Cardiac muscle cell (in vitro differentiated cells and primary cell): ENCODE results near the gene HEPACAM2. TPM values are rescaled to one million over a fixed set of nuclear protein-coding genes. Genes with fewer than 3 reads are reported as not detected.

Experiments used
- DNase-seq, 2 donors: peaks; one replicate each; pipeline versions ENCODE4 v3.0.0 to v3.0.0-alpha.2; 2010 to 2017; ENCODE audit warnings: low read depth in 1 of 2, low spot score in 1 of 2
- H3K27ac ChIP-seq: fragments of 200-600 bp; sonication (generic); 2 replicates; pipeline ENCODE4 v1.5.1; 2016
- H3K27me3 ChIP-seq: fragments of 200-600 bp; sonication (generic); 2 replicates; pipeline ENCODE4 v1.6.0; 2016; ENCODE audit warnings: control low read depth
- H3K36me3 ChIP-seq: fragments of 200-600 bp; sonication (generic); 2 replicates; pipeline ENCODE4 v1.5.1; 2016; ENCODE audit warnings: control low read depth
- H3K4me1 ChIP-seq: fragments of 200-600 bp; sonication (generic); 2 replicates; pipeline ENCODE4 v1.8.1; 2017; ENCODE audit warnings: low read depth, mild to moderate bottlenecking, mixed run types
- H3K4me3 ChIP-seq: fragments of 200-600 bp; sonication (generic); 2 replicates; pipeline ENCODE4 v1.5.1; 2016; ENCODE audit warnings: mild to moderate bottlenecking
- H3K9me3 ChIP-seq: fragments of 200-600 bp; sonication (generic); 2 replicates; pipeline ENCODE4 v1.5.1; 2017; ENCODE audit warnings: low read depth, mild to moderate bottlenecking, control low read depth
- polyA plus RNA-seq: library from polyadenylated mRNA; unstranded; fragments of >200 nt; fragmentation: Nextera tagmentation; extraction: Ambion mirVana; gene quantifications from 2 replicates; pipeline ENCODE4 v1.2.1, GENCODE V29; 2016
- total RNA-seq: library from RNA; depleted of rRNA; stranded (reverse); fragments of >200 nt; gene quantifications from 2 replicates; pipeline ENCODE4 v1.2.3, GENCODE V29; 2016
- TF ChIP-seq, protein P1 (sequence below): IDR thresholded peaks from 2 replicates; pipeline ENCODE4 v1.5.1; 2012; ENCODE audit warnings: low read depth, mild to moderate bottlenecking, low read length

The HEPACAM2 gene
- total and polyA plus RNA-seq, 2 experiments from 2014 or later, result not detected

DNA sequence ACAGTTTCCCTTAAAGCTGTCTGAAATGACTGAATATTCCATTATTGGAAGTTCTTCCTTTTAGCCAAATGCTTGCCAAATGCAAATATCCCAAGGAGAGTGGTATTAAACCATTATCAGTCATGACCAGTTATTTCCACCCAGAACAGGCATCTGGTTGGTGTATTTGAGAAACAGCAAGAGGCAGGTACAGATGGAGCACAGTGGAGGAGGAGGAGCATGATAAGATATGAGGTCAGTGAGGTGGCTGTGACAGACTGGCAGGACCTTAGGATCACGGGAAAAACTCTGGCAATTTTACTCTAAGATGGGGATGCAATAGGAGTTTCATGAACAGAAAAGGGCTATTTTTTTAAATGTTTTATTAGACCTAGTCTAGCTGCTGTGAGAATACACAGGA is 6.4 kb downstream of the HEPACAM2 start:
- Histone ChIP-seq H3K36me3 (no peaks in the 10 kb centered on the region), H3K27ac (no peak overlapping the region), H3K4me1 (no peaks in the 10 kb centered on the region), H3K9me3 (no peaks in the 10 kb centered on the region), H3K4me3 (no peak overlapping the region), H3K27me3 (peaks cover 30% of the 10 kb centered on the region)
- TF ChIP-seq, protein P1, sequence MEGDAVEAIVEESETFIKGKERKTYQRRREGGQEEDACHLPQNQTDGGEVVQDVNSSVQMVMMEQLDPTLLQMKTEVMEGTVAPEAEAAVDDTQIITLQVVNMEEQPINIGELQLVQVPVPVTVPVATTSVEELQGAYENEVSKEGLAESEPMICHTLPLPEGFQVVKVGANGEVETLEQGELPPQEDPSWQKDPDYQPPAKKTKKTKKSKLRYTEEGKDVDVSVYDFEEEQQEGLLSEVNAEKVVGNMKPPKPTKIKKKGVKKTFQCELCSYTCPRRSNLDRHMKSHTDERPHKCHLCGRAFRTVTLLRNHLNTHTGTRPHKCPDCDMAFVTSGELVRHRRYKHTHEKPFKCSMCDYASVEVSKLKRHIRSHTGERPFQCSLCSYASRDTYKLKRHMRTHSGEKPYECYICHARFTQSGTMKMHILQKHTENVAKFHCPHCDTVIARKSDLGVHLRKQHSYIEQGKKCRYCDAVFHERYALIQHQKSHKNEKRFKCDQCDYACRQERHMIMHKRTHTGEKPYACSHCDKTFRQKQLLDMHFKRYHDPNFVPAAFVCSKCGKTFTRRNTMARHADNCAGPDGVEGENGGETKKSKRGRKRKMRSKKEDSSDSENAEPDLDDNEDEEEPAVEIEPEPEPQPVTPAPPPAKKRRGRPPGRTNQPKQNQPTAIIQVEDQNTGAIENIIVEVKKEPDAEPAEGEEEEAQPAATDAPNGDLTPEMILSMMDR, result no peak
- DNase-seq, result no peak

DNA sequence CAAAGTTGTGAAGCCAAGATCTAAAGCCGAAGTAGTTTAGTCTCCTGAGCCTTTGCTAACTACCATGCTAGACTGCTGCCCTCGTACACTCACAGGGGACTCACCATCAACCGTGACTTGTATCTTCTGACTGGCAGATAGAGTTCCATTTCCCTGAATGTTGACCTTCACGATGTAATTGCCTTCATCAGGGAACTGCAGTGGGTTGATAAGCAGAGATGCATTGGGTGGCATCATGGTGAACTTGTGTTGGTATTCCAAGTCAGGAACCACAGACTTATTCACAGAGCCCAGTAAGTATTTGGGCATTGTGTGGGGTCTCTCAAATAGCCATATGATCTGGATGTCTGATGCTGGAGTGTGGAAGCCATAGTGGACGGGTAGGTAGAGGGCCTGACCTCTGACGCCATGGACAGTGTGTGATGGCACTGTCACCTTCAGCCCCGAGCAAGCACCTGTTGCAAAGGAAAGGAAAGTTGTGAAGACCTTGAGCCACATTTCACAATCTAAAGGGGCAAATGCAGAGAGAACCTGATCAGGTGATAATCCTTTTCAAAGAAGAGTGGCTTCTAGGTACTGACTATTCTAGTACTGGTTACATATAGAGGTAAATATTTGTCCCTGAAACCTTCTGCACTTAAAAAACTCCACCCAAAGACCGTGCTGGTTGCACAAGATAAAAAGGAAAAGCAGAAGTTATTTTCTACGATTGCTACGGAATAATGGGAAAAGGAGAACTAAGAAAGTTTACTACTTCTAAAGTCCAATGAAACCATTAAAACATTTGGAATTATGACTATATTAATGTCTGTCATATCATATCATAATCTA is 7.1 kb downstream of the HEPACAM2 start:
- H3K9me3 ChIP-seq, result no peaks in the 10 kb centered on the region
- no peak overlapping the region for H3K27ac ChIP-seq
- H3K36me3 ChIP-seq, result no peaks in the 10 kb centered on the region
- peaks cover 36% of the 10 kb centered on the region for H3K27me3 ChIP-seq
- no peak overlapping the region for H3K4me3 ChIP-seq
- H3K4me1 ChIP-seq, result no peaks in the 10 kb centered on the region
- TF ChIP-seq, protein P1, result no peak
- no peak for DNase-seq

DNA sequence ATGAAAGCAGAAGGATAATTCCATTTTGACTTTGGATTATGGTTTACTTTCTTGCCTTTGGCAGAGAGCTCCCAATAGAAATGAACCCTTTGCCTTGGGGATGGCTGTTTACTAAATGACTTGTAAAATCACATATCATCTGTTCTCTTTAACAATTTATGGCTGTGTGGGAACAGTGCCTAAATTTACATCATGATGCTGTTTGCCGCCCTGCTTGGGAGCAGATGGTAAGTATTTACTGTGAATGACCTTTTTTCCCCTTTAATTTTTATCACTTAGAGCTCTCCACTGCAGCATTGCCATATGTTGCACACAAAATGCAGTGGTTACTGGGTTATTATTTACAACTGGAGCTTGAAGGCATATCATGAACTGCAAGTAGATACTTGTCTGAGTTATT is 13.4 kb downstream of the HEPACAM2 start:
- peaks cover 52% of the 10 kb centered on the region for H3K27me3 ChIP-seq
- H3K36me3 ChIP-seq, result no peaks in the 10 kb centered on the region
- no peaks in the 10 kb centered on the region for H3K9me3 ChIP-seq
- H3K4me3 ChIP-seq, result no peak overlapping the region
- no peak overlapping the region for H3K27ac ChIP-seq
- no peaks in the 10 kb centered on the region for H3K4me1 ChIP-seq
- no peak for DNase-seq
- TF ChIP-seq, protein P1, result no peak

DNA sequence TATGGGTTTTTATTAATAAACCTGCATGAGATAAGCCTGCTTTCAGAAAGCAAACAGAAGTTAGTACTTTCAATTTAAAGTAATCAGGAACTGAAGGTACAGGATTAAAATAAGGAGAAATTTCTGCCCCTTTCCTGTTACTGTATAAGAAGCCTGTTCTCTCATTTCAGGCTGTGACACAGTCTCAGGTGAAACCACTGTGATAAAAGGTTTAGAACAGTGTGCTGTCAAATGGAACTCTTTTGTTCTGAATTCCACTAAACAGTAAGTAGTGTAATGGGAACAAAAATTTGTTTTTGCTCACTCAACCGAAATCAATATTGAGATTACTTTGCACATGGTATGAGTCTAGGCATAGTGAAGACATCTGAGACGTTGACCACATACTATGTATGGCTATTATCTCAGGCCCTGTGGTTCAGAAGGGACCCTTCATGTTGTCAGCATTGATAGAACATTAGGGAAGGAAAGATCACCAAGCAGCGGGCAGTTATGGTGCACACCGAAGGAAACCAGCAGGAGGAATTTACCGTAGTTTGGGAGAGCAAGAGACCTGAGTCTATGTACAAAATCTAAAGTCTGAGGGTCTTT is 14.9 kb downstream of the HEPACAM2 start:
- no peak overlapping the region for H3K4me3 ChIP-seq
- peaks cover 46% of the 10 kb centered on the region for H3K27me3 ChIP-seq
- no peaks in the 10 kb centered on the region for H3K9me3 ChIP-seq
- TF ChIP-seq, protein P1, result no peak
- H3K27ac ChIP-seq, result no peak overlapping the region
- no peak for DNase-seq
- no peaks in the 10 kb centered on the region for H3K36me3 ChIP-seq
- H3K4me1 ChIP-seq, result no peaks in the 10 kb centered on the region

DNA sequence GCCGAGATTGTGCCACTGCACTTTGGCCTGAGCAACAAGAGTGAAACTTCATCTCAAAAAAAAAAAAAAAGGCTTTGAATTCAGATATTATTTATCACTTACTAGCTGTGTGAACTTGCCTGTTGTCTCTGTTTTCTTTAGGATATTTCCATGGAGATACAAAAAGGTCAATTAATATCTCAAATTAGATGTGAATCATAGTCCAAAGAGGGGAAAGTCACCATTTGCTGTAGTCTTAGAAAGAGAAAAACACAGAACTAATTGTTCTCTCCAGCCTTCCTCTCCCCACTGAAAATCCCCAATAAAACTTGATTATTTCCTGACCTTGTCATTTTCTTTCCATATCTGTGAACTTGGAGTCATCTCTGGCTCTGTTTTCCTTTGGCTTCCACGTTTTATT is 21.2 kb downstream of the HEPACAM2 start:
- TF ChIP-seq, protein P1, result no peak
- Histone ChIP-seq H3K27me3 (peaks cover 18% of the 10 kb centered on the region), H3K9me3 (no peaks in the 10 kb centered on the region), H3K36me3 (no peaks in the 10 kb centered on the region), H3K4me3 (no peak overlapping the region), H3K4me1 (no peaks in the 10 kb centered on the region), H3K27ac (no peak overlapping the region)
- DNase-seq, result no peak
